H9 (cell line): Measurements from ENCODE around the gene DDX6. TPM values are rescaled to one million over a fixed set of nuclear protein-coding genes. Genes with fewer than 3 reads are reported as not detected.

Experiments
- DNase-seq: peaks from one replicate; pipeline ENCODE4 v3.0.0-alpha.2; 2017
- H2AFZ ChIP-seq: one replicate; pipeline ENCODE4 v1.6.1; 2013; ENCODE audit warnings: mild to moderate bottlenecking, low read length, control low read depth, moderate library complexity
- H2AK5ac ChIP-seq: 2 replicates; pipeline ENCODE4 v1.6.1; 2013; ENCODE audit warnings: low read length, control low read depth, mixed read lengths; ENCODE audit not compliant: insufficient read length
- H2BK120ac ChIP-seq: one replicate; pipeline ENCODE4 v1.6.1; 2013; ENCODE audit warnings: low read depth, mild to moderate bottlenecking, low read length, control low read depth, inconsistent platforms; ENCODE audit not compliant: poor library complexity, severe bottlenecking
- H2BK12ac ChIP-seq: 2 replicates; pipeline ENCODE4 v1.6.1; 2013; ENCODE audit warnings: low read length, control low read depth, mixed read lengths, low read depth; ENCODE audit not compliant: insufficient read length
- H2BK15ac ChIP-seq: 2 replicates; pipeline ENCODE4 v1.6.1; 2013; ENCODE audit warnings: low read depth, low read length, control low read depth
- H2BK20ac ChIP-seq: one replicate; pipeline ENCODE4 v1.6.1; 2013; ENCODE audit warnings: low read depth, mild to moderate bottlenecking, low read length, control low read depth, inconsistent platforms; ENCODE audit not compliant: poor library complexity, severe bottlenecking
- H2BK5ac ChIP-seq: 2 replicates; pipeline ENCODE4 v1.6.1; 2013; ENCODE audit warnings: low read length, control low read depth, mixed read lengths; ENCODE audit not compliant: insufficient read length
- H3K14ac ChIP-seq: 2 replicates; pipeline ENCODE4 v1.6.1; 2013; ENCODE audit warnings: low read length, control low read depth; ENCODE audit not compliant: insufficient read depth
- H3K18ac ChIP-seq: 2 replicates; pipeline ENCODE4 v1.6.1; 2013; ENCODE audit warnings: low read depth, mild to moderate bottlenecking, mixed read lengths, low read length, control low read depth; ENCODE audit not compliant: insufficient read length
- H3K23ac ChIP-seq: 2 replicates; pipeline ENCODE4 v1.6.1; 2013; ENCODE audit warnings: low read length, control low read depth, mixed read lengths, low read depth; ENCODE audit not compliant: insufficient read length
- H3K23me2 ChIP-seq: 2 replicates; pipeline ENCODE4 v1.6.1; 2013; ENCODE audit warnings: low read depth, mild to moderate bottlenecking, mixed read lengths, low read length, control low read depth; ENCODE audit not compliant: insufficient read length, poor library complexity, severe bottlenecking
- H3K27ac ChIP-seq: 2 replicates; pipeline ENCODE4 v1.5.1; 2013; ENCODE audit warnings: low read length, control low read depth, mixed read lengths, low read depth; ENCODE audit not compliant: insufficient read length
- H3K27me3 ChIP-seq: 2 replicates; pipeline ENCODE4 v1.6.1; 2013; ENCODE audit warnings: low read length, control low read depth, inconsistent platforms; ENCODE audit not compliant: insufficient read depth
- H3K4ac ChIP-seq: 2 replicates; pipeline ENCODE4 v1.6.1; 2013; ENCODE audit warnings: low read depth, mild to moderate bottlenecking, control low read depth, inconsistent platforms, low read length, moderate library complexity
- H3K4me1 ChIP-seq: 2 replicates; pipeline ENCODE4 v1.6.1; 2013; ENCODE audit warnings: low read length, control low read depth, inconsistent platforms; ENCODE audit not compliant: insufficient read depth
- H3K4me2 ChIP-seq: 2 replicates; pipeline ENCODE4 v1.6.1; 2013; ENCODE audit warnings: low read length, control low read depth, mixed read lengths; ENCODE audit not compliant: insufficient read length, insufficient read depth
- H3K56ac ChIP-seq: 2 replicates; pipeline ENCODE4 v1.6.1; 2013; ENCODE audit warnings: low read depth, mild to moderate bottlenecking, mixed read lengths, low read length, control low read depth; ENCODE audit not compliant: insufficient read length
- H3K79me1 ChIP-seq: 2 replicates; pipeline ENCODE4 v1.6.1; 2013; ENCODE audit warnings: low read depth, mild to moderate bottlenecking, moderate library complexity, low read length, control low read depth, inconsistent platforms; ENCODE audit not compliant: insufficient read depth, poor library complexity, severe bottlenecking
- H3K79me2 ChIP-seq: 2 replicates; pipeline ENCODE4 v1.6.1; 2013; ENCODE audit warnings: low read length, control low read depth, inconsistent platforms; ENCODE audit not compliant: insufficient read depth
- H3K9ac ChIP-seq: 2 replicates; pipeline ENCODE4 v1.6.1; 2013; ENCODE audit warnings: low read length, control low read depth, mixed read lengths; ENCODE audit not compliant: insufficient read length; ENCODE audit errors: extremely low read depth
- H3K9me3 ChIP-seq: one replicate; pipeline ENCODE4 v1.6.1; 2013; ENCODE audit warnings: low read depth, low read length, inconsistent platforms; ENCODE audit not compliant: control insufficient read depth
- H3T11ph ChIP-seq: one replicate; pipeline ENCODE4 v1.6.1; 2013; ENCODE audit warnings: mild to moderate bottlenecking, low read length, control low read depth, inconsistent platforms
- H4K20me1 ChIP-seq: one replicate; pipeline ENCODE4 v1.6.1; 2013; ENCODE audit not compliant: control insufficient read depth, insufficient read length, insufficient read depth
- H4K5ac ChIP-seq: 2 replicates; pipeline ENCODE4 v1.6.1; 2013; ENCODE audit warnings: low read depth, mild to moderate bottlenecking, mixed read lengths, low read length, control low read depth; ENCODE audit not compliant: insufficient read length
- H4K8ac ChIP-seq: replicated peaks from 2 replicates; pipeline ENCODE4 v1.6.1; 2013; ENCODE audit warnings: low read length, control low read depth, mixed read lengths, low read depth; ENCODE audit not compliant: insufficient read length
- H4K91ac ChIP-seq: 2 replicates; pipeline ENCODE4 v1.6.1; 2013; ENCODE audit warnings: low read depth, mild to moderate bottlenecking, moderate library complexity, mixed read lengths, low read length, control low read depth; ENCODE audit not compliant: insufficient read length
- H3K27ac Mint-ChIP-seq, 3 experiments: 2 replicates in 2 of 3; 3 replicates in 1 of 3; pipeline ENCODE4 v1.8.0; 2020 to 2021; ENCODE audit warnings: mixed read lengths in 3 of 3, mild to moderate bottlenecking in 1 of 3, moderate library complexity in 1 of 3
- H3K27me3 Mint-ChIP-seq: 2 replicates; pipeline ENCODE4 v1.8.0; 2021; ENCODE audit warnings: low read depth, mild to moderate bottlenecking, moderate library complexity, mixed read lengths
- H3K36me3 Mint-ChIP-seq, 3 experiments: 2 replicates in 2 of 3; 3 replicates in 1 of 3; pipeline ENCODE4 v1.8.0; 2020 to 2021; ENCODE audit warnings: low read depth in 3 of 3, mixed read lengths in 3 of 3; ENCODE audit not compliant: insufficient read depth in 1 of 3
- H3K4me1 Mint-ChIP-seq, 2 experiments: 2 replicates each; pipeline ENCODE4 v1.8.0; 2020; ENCODE audit warnings: mixed read lengths in 2 of 2
- H3K4me3 Mint-ChIP-seq, 2 experiments: 2 replicates in 1 of 2; 3 replicates in 1 of 2; pipeline ENCODE4 v1.8.0; 2020 to 2021; ENCODE audit warnings: mild to moderate bottlenecking in 2 of 2, mixed read lengths in 2 of 2, moderate library complexity in 1 of 2
- H3K9me3 Mint-ChIP-seq, 2 experiments: 2 replicates in 1 of 2; 3 replicates in 1 of 2; pipeline ENCODE4 v1.8.0; 2020; ENCODE audit warnings: mild to moderate bottlenecking in 2 of 2, mixed read lengths in 2 of 2, moderate library complexity in 1 of 2
- whole genome bisulfite sequencing: extraction: QIAGEN DNeasy Blood & Tissue Kit; methylation state at CpG from one replicate; pipeline ENCODE4 v1.1.7; 2013; ENCODE audit warnings: missing lambda C conversion rate, low lambda C conversion rate, mixed read lengths; ENCODE audit not compliant: insufficient read length; ENCODE audit errors: extremely low coverage; 5-methylcytosine and 5-hydroxymethylcytosine counted together
- total RNA-seq: library from RNA; stranded (reverse); gene quantifications from 2 replicates; pipeline ENCODE4 v1.2.1, GENCODE V29; 2021
- TF ChIP-seq, protein P1 (sequence below): fragments of 200-600 bp; sonication (generic); conservative IDR thresholded peaks from 3 replicates; pipeline ENCODE4 v1.8.0; 2021; ENCODE audit warnings: antibody characterized with exemption, mild to moderate bottlenecking

The DDX6 gene
- total RNA-seq, 1 experiment from 2014 or later = 221 TPM

DNA sequence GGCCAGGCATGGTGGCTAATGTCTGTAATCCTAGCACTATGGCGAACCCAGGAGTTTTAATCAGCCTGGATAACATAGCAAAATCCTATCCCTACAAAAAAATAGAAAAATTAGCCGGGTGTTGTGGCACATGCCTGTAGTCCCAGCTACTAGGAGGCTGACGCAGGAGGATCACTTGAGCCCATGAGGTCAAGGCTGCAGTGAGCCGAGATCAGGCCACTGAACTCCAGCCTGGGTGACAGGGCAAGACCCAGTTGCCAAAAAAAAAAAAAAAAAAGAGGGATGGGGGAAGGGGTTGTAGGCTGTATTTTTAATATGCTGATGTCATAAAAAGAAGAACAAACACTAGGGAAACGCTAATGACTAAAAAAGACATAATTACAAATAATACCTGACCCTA, 12.1 kb downstream of the DDX6 start:
- Histone ChIP-seq H3K79me1 (peaks cover 11% of the 10 kb centered on the region), H2BK5ac (no peak overlapping the region), H4K91ac (no peak overlapping the region), H2AK5ac (no peak overlapping the region), H3K4me2 (no peak overlapping the region), H2BK120ac (no peak overlapping the region), H3K56ac (no peak overlapping the region), H2BK15ac (no peak overlapping the region), H3K23ac (no peak overlapping the region), H3K9me3 (no peaks in the 10 kb centered on the region), H3K23me2 (no peaks in the 10 kb centered on the region), H3K18ac (no peak overlapping the region), H3K4ac (no peak overlapping the region), H3T11ph (no peak overlapping the region), H3K79me2 (peaks cover 15% of the 10 kb centered on the region; the same call in 1 of the 2 replicates), H3K9ac (no peak overlapping the region), H4K5ac (no peak overlapping the region), H3K27ac (no peak overlapping the region), H2BK20ac (no peak overlapping the region), H3K27me3 (no peaks in the 10 kb centered on the region), H3K4me1 (no peaks in the 10 kb centered on the region), H2BK12ac (no peak overlapping the region), H4K20me1 (no peaks in the 10 kb centered on the region), H3K14ac (no peak overlapping the region), H2AFZ (no peak overlapping the region), H4K8ac (no peak overlapping the region)
- Mint-ChIP-seq H3K27me3 (no peaks in the 10 kb centered on the region), H3K9me3 (no peaks in the 10 kb centered on the region), H3K4me3 (no peak overlapping the region), H3K4me1 (peaks cover 0 to 3% of the 10 kb centered on the region in 2 experiments; a peak in 1 of 4 replicates), H3K36me3 (peaks cover 45 to 83% (median 82%) of the 10 kb centered on the region in 3 experiments), H3K27ac (no peak overlapping the region)
- no CpG with 5 or more reads among the region's 5 CpGs for WGBS
- TF ChIP-seq, protein P1, sequence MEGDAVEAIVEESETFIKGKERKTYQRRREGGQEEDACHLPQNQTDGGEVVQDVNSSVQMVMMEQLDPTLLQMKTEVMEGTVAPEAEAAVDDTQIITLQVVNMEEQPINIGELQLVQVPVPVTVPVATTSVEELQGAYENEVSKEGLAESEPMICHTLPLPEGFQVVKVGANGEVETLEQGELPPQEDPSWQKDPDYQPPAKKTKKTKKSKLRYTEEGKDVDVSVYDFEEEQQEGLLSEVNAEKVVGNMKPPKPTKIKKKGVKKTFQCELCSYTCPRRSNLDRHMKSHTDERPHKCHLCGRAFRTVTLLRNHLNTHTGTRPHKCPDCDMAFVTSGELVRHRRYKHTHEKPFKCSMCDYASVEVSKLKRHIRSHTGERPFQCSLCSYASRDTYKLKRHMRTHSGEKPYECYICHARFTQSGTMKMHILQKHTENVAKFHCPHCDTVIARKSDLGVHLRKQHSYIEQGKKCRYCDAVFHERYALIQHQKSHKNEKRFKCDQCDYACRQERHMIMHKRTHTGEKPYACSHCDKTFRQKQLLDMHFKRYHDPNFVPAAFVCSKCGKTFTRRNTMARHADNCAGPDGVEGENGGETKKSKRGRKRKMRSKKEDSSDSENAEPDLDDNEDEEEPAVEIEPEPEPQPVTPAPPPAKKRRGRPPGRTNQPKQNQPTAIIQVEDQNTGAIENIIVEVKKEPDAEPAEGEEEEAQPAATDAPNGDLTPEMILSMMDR = no peak
- no peak for DNase-seq
